ENCODE results near the gene CSAD. TPM values are rescaled to one million over a fixed set of nuclear protein-coding genes. Genes with fewer than 3 reads are reported as not detected.

Gene CSAD
- total RNA-seq, 1 experiment from 2014 or later: 11.5 TPM

DNA sequence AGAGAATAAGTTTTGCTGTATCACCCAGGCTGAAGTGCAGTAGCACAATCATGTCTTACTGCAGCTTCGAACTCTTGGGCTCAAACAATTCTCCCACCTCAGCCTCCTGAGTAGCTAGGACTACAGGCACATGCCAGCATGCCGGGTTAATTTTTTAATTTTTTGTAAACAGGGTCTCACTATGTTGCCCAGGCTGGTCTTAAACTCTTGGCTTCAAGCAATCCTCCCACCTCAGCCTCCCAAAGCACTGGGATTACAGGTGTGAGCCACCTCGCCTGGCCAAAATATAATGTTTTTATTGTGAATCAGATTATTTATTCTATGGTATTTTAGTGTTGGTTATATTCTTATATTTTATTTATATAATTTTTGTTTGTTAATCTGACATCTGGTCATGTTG, 4.0 kb downstream of the CSAD start (continued):
- TF ChIP-seq, protein P1, sequence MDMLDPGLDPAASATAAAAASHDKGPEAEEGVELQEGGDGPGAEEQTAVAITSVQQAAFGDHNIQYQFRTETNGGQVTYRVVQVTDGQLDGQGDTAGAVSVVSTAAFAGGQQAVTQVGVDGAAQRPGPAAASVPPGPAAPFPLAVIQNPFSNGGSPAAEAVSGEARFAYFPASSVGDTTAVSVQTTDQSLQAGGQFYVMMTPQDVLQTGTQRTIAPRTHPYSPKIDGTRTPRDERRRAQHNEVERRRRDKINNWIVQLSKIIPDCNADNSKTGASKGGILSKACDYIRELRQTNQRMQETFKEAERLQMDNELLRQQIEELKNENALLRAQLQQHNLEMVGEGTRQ (CRISPR knock-in tag; IDR thresholded peaks at IDR 0.05): no peak
- TF ChIP-seq ZBTB21 (CRISPR knock-in tag; IDR thresholded peaks at IDR 0.05; ENCODE audit: borderline replicate concordance) (no peak), OVOL2 (CRISPR knock-in tag; IDR thresholded peaks at IDR 0.05; ENCODE audit: borderline replicate concordance) (no peak), ZNF219 (CRISPR knock-in tag; IDR thresholded peaks at IDR 0.05; ENCODE audit: borderline replicate concordance) (no peak), CBFB (CRISPR knock-in tag; IDR thresholded peaks at IDR 0.05; ENCODE audit: low read depth) (no peak)

DNA sequence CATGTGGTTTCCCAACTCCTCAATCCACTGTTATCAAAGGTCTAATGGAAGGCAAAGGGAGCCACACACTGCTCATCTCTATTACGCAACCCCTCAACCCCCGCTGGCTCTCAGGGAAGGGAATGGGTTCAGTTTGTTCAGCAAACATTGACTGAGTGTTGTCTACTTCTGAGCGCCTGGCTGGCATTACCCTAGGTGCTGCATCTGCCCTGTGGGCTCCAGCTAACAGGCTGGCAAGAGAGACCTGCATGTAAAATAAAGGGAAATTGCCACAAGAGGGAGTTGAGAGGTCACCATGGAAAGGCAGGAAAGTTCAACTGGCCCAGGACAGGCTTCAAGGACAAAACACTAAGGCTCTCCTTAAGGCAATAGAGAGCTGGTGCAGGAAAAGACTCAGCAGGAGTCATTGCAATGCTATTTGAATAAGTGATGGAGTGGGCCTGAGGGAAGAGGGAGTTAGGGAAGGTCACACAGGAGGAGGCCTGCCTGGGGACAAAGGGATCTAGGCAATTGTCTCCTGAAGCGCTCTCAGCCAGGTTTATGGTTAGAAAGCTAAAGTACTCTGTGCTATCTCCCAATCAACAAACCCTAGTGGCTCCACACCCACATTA, 5.7 kb downstream of the CSAD start:
- ATAC-seq: peak; percentile 97
- Mint-ChIP-seq H3K9me3 (no peaks in the 10 kb centered on the region), H3K27me3 (ENCODE audit: low read depth) (peaks cover 100% of the 10 kb centered on the region), H3K4me3 (no peak overlapping the region), H3K36me3 (no peaks in the 10 kb centered on the region), H3K4me1 (peaks cover 23% of the 10 kb centered on the region), H3K27ac (no peak overlapping the region)
- CTCF ChIA-PET: interaction anchor here (0.5 to 4.7 kb wide), 41 partner anchors 11 to 178 kb away, joined by 3 to 70 read pairs (median 5); partner anchors contain the start of genes AAAS, ESPL1, MYG1 and PFDN5
- DNase-seq (ENCODE audit: low spot score): peak; percentile 63
- POLR2A ChIA-PET: interaction anchor here (1.1 to 1.3 kb wide), 2 partner anchors 15 to 108 kb away, joined by 3 to 5 read pairs; no protein-coding TSS in a partner anchor
- peak; percentile 75; the same call in 1 of the 2 replicates for TF ChIP-seq FOXK1 (CRISPR knock-in tag; IDR thresholded peaks at IDR 0.05)
- TF ChIP-seq NFYB (CRISPR knock-in tag; conservative IDR thresholded peaks at IDR 0.05; ENCODE audit: low read depth): no peak
- TF ChIP-seq, protein P2, sequence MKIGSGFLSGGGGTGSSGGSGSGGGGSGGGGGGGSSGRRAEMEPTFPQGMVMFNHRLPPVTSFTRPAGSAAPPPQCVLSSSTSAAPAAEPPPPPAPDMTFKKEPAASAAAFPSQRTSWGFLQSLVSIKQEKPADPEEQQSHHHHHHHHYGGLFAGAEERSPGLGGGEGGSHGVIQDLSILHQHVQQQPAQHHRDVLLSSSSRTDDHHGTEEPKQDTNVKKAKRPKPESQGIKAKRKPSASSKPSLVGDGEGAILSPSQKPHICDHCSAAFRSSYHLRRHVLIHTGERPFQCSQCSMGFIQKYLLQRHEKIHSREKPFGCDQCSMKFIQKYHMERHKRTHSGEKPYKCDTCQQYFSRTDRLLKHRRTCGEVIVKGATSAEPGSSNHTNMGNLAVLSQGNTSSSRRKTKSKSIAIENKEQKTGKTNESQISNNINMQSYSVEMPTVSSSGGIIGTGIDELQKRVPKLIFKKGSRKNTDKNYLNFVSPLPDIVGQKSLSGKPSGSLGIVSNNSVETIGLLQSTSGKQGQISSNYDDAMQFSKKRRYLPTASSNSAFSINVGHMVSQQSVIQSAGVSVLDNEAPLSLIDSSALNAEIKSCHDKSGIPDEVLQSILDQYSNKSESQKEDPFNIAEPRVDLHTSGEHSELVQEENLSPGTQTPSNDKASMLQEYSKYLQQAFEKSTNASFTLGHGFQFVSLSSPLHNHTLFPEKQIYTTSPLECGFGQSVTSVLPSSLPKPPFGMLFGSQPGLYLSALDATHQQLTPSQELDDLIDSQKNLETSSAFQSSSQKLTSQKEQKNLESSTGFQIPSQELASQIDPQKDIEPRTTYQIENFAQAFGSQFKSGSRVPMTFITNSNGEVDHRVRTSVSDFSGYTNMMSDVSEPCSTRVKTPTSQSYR (CRISPR knock-in tag; IDR thresholded peaks at IDR 0.05): 0 out of 2 replicates have a peak, but pooled peaks have one; percentile 11
- peak; percentile 69; the same call in 1 of the 2 replicates for TF ChIP-seq ESRRA (CRISPR knock-in tag; IDR thresholded peaks at IDR 0.05; ENCODE audit: borderline replicate concordance)
- TF ChIP-seq ZNF396 (CRISPR knock-in tag; IDR thresholded peaks at IDR 0.05; ENCODE audit: borderline replicate concordance): no peak
- peak; percentile 88 for TF ChIP-seq ETV6 (CRISPR knock-in tag; IDR thresholded peaks at IDR 0.05)
- TF ChIP-seq, protein P3, sequence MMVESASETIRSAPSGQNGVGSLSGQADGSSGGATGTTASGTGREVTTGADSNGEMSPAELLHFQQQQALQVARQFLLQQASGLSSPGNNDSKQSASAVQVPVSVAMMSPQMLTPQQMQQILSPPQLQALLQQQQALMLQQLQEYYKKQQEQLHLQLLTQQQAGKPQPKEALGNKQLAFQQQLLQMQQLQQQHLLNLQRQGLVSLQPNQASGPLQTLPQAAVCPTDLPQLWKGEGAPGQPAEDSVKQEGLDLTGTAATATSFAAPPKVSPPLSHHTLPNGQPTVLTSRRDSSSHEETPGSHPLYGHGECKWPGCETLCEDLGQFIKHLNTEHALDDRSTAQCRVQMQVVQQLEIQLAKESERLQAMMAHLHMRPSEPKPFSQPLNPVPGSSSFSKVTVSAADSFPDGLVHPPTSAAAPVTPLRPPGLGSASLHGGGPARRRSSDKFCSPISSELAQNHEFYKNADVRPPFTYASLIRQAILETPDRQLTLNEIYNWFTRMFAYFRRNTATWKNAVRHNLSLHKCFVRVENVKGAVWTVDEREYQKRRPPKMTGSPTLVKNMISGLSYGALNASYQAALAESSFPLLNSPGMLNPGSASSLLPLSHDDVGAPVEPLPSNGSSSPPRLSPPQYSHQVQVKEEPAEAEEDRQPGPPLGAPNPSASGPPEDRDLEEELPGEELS (CRISPR knock-in tag; IDR thresholded peaks at IDR 0.05): peak; percentile 45; the same call in 1 of the 2 replicates
- TF ChIP-seq SP1 (CRISPR knock-in tag; conservative IDR thresholded peaks at IDR 0.05): 0 out of 2 replicates have a peak, but pooled peaks have one; percentile 39
- TF ChIP-seq ZNF423 (CRISPR knock-in tag; IDR thresholded peaks at IDR 0.05): peak; percentile 25; the same call in 1 of the 2 replicates
- no peak for TF ChIP-seq EMX1 (CRISPR knock-in tag; IDR thresholded peaks at IDR 0.05)
- no peak for TF ChIP-seq ATF1 (CRISPR knock-in tag; IDR thresholded peaks at IDR 0.05)

DNA sequence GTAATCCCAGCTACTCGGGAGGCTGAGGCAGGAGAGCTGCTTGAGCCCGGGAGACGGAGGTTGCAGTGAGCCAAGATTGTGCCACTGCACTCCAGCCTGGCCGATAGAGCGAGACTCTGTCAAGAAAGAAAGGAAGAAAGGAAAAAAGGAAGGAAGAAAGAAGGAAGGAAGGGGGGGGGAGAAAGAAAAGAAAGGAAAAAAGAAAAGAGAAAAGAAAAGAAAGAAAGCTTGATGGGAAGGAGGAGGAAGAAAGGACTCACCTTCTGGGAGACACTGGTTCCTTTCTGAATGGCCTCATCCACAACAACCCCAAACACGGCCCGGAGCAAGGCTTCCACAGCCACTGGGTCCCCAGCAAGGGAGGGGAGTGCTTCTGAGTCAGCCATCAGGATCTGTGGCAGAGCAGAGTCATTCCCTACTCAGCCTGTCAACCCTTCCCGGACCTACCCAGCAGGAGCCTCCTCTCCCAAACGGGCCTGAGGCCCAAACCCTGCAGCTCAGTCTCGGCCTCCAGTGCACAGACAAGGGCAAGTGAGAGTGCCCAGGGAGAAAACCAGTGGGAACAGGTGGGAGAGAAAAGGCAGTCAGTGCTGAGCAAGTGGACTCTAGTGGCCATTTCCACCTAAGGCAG, 7.5 kb downstream of the CSAD start:
- ATAC-seq (no peak), DNase-seq (ENCODE audit: low spot score) (no peak)
- Mint-ChIP-seq H3K27ac (no peak overlapping the region), H3K36me3 (no peaks in the 10 kb centered on the region), H3K27me3 (ENCODE audit: low read depth) (peaks cover 94% of the 10 kb centered on the region), H3K4me1 (peaks cover 17% of the 10 kb centered on the region), H3K4me3 (no peak overlapping the region), H3K9me3 (no peaks in the 10 kb centered on the region)
- ChIA-PET POLR2A (no interaction called here), CTCF (interaction anchor here (0.9 to 4.5 kb wide), 8 partner anchors 8 to 148 kb away, joined by 3 to 62 read pairs (median 9); partner anchors contain the start of genes AAAS, CSAD and MYG1)
- no peak for TF ChIP-seq ESRRA (CRISPR knock-in tag; IDR thresholded peaks at IDR 0.05; ENCODE audit: borderline replicate concordance)
- no peak for TF ChIP-seq MXD4 (CRISPR knock-in tag; IDR thresholded peaks at IDR 0.05; ENCODE audit: borderline replicate concordance)
- TF ChIP-seq CREB1 (CRISPR knock-in tag; IDR thresholded peaks at IDR 0.05): no peak
- TF ChIP-seq OVOL2 (CRISPR knock-in tag; IDR thresholded peaks at IDR 0.05; ENCODE audit: borderline replicate concordance): no peak
- no peak for TF ChIP-seq RORB (CRISPR knock-in tag; IDR thresholded peaks at IDR 0.05)
- TF ChIP-seq, protein P4, sequence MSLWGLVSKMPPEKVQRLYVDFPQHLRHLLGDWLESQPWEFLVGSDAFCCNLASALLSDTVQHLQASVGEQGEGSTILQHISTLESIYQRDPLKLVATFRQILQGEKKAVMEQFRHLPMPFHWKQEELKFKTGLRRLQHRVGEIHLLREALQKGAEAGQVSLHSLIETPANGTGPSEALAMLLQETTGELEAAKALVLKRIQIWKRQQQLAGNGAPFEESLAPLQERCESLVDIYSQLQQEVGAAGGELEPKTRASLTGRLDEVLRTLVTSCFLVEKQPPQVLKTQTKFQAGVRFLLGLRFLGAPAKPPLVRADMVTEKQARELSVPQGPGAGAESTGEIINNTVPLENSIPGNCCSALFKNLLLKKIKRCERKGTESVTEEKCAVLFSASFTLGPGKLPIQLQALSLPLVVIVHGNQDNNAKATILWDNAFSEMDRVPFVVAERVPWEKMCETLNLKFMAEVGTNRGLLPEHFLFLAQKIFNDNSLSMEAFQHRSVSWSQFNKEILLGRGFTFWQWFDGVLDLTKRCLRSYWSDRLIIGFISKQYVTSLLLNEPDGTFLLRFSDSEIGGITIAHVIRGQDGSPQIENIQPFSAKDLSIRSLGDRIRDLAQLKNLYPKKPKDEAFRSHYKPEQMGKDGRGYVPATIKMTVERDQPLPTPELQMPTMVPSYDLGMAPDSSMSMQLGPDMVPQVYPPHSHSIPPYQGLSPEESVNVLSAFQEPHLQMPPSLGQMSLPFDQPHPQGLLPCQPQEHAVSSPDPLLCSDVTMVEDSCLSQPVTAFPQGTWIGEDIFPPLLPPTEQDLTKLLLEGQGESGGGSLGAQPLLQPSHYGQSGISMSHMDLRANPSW (CRISPR knock-in tag; conservative IDR thresholded peaks at IDR 0.05; ENCODE audit: low read depth): no peak
- no peak for TF ChIP-seq CREM (CRISPR knock-in tag; IDR thresholded peaks at IDR 0.05)
- TF ChIP-seq, protein P5, sequence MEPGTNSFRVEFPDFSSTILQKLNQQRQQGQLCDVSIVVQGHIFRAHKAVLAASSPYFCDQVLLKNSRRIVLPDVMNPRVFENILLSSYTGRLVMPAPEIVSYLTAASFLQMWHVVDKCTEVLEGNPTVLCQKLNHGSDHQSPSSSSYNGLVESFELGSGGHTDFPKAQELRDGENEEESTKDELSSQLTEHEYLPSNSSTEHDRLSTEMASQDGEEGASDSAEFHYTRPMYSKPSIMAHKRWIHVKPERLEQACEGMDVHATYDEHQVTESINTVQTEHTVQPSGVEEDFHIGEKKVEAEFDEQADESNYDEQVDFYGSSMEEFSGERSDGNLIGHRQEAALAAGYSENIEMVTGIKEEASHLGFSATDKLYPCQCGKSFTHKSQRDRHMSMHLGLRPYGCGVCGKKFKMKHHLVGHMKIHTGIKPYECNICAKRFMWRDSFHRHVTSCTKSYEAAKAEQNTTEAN (CRISPR knock-in tag; IDR thresholded peaks at IDR 0.05): no peak

Measured in WTC11 (cell line).